Muscle of leg (tissue), 11 donors: ENCODE data around the gene OXTR. TPM values are rescaled to one million over a fixed set of nuclear protein-coding genes. Genes with fewer than 3 reads are reported as not detected.
A peak's percentile ranks its signal among the peaks of the same experiment; 100 is the strongest.

Experiments used
- DNase-seq: peaks from one replicate; pipeline ENCODE4 v3.0.0; 2013
- H3K27ac ChIP-seq: one replicate; pipeline ENCODE4 v1.5.1; 2013; ENCODE audit warnings: mild to moderate bottlenecking, low read length, control low read depth
- H3K27me3 ChIP-seq: one replicate; pipeline ENCODE4 v1.6.1; 2013; ENCODE audit warnings: low read length; ENCODE audit not compliant: control insufficient read depth, insufficient read depth
- H3K36me3 ChIP-seq: one replicate; pipeline ENCODE4 v1.6.1; 2013; ENCODE audit warnings: low read length; ENCODE audit not compliant: control insufficient read depth, insufficient read depth
- H3K4me1 ChIP-seq: one replicate; pipeline ENCODE4 v1.6.1; 2013; ENCODE audit warnings: low read length; ENCODE audit not compliant: control insufficient read depth, insufficient read depth
- H3K4me3 ChIP-seq: one replicate; pipeline ENCODE4 v1.5.1; 2013; ENCODE audit warnings: low read length, control low read depth
- H3K9me3 ChIP-seq: replicated peaks from 2 replicates; pipeline ENCODE4 v1.6.1; 2013; ENCODE audit warnings: low read depth, low read length; ENCODE audit not compliant: control insufficient read depth
- WGBS: methylation state at CpG from one replicate; pipeline ENCODE4 v1.1.5; 2013; ENCODE audit warnings: missing lambda C conversion rate; ENCODE audit not compliant: insufficient coverage; 5-methylcytosine and 5-hydroxymethylcytosine counted together
- polyA plus RNA-seq, 8 donors: library from polyadenylated mRNA; unstranded; fragments of 120-200 nt; gene quantifications; one replicate each; pipeline versions ENCODE4 v1.2.1 to v1.2.3, GENCODE V29; 2013; ENCODE audit warnings: inconsistent platforms in 1 of 8, low replicate concordance in 1 of 8; ENCODE audit not compliant: insufficient read length in 8 of 8, insufficient read depth in 1 of 8
- total RNA-seq: library from RNA; stranded (reverse); fragments of 120-200 nt; gene quantifications from one replicate; pipeline ENCODE4 v1.2.4, GENCODE V29; 2013

Gene OXTR
- total and polyA plus RNA-seq, 9 donors = 0.53 to 11.0 (median 6.4) TPM

DNA sequence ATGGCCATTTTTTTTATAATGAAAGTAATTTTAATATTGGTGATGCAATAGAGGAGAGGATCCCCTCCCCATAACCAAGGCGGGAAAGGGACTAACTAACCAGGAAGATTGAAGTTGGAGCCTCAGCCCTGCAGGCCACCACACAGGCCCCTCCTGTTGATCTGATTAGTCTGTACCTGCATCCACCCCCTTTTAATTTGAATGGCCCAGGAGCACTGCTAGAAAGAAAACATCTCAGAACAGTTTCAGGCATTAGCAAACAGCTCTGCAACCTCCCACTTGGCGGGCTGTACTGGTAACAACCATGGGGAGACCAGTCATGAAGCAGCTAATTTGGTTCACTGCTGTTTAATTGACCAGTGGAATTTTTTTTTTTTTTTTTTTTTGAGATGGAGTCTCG is 25.5 kb downstream of the OXTR start:
- no peaks in the 10 kb centered on the region for H3K9me3 ChIP-seq
- WGBS = no CpG with 5 or more reads among the region's 3 CpGs
- DNase-seq = no peak
- H3K4me3 ChIP-seq = no peak overlapping the region
- peaks cover 36% of the 10 kb centered on the region for H3K4me1 ChIP-seq
- no peak overlapping the region for H3K27ac ChIP-seq
- H3K36me3 ChIP-seq = peaks cover 29% of the 10 kb centered on the region
- H3K27me3 ChIP-seq = no peaks in the 10 kb centered on the region

DNA sequence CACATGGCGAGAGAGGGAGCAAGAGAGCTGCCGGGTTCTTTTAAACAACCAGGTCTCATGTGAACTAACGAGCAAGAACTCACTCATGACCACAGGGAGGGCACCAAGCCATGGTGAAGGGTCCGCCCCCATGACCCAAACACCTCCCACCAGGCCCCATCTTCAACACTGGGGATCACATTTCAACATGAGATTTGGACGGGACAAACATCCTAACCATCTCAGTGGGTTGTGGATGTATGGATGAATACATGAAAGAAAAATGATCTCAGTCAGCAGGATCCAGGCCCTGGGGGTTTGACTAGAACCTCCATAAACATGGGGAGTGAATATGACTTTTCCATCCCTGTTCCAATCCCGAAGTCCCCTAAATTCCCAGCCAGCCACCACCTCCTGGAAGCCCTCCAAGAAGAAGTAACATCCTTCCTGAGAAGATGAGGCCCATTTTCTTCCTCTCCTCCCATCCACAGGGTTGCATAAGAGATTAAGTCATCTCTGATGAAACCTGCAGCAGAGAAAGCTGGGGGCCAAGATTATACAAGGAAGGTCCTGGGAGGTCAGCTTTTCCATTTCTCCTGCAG is 26.3 kb downstream of the OXTR start:
- no peaks in the 10 kb centered on the region for H3K9me3 ChIP-seq
- no peaks in the 10 kb centered on the region for H3K27me3 ChIP-seq
- peaks cover 29% of the 10 kb centered on the region for H3K36me3 ChIP-seq
- no peak for DNase-seq
- H3K27ac ChIP-seq = no peak overlapping the region
- H3K4me1 ChIP-seq = peaks cover 41% of the 10 kb centered on the region
- 49% methylated on average over 2 of the region's 6 CpGs for WGBS
- H3K4me3 ChIP-seq = no peak overlapping the region

DNA sequence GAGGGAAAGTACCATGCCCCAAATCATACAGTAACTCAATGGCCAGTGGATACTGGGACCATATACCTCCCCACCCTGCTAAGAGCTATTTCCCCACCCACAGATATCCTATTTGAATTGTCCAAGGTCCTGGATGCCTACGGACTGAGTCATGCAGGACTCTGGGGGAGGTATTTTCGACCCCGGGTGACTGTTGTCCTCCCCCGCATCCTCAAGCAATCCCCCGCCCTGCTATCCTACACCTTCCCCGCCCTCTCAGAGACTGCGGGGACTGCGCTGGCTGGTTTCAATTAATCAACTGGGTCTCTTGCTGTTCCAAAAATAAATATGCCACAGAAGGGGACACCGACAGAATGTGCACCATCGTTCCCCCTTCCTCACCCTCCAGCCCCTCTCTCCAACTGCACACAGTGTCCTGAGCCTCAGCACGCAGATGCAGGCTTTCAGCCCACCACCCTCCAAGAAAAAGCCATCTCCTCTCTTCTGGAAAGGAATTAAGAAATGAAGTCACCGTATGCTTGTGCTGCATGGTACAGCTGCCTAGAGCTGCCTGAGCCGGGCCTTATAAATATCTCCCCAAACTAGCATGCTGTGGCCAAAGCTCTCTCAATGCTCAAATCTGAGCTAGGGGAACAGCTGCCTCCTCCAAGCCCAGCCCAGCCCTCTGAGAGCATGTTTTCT is 27.7 kb downstream of the OXTR start:
- Histone ChIP-seq H3K27me3 (no peaks in the 10 kb centered on the region), H3K27ac (peak overlapping the region; percentile 91), H3K4me1 (peaks cover 52% of the 10 kb centered on the region), H3K36me3 (peaks cover 24% of the 10 kb centered on the region), H3K4me3 (peak overlapping the region; percentile 4), H3K9me3 (no peaks in the 10 kb centered on the region)
- 2% methylated on average over 7 of the region's 13 CpGs for WGBS
- peak; percentile 71 for DNase-seq

DNA sequence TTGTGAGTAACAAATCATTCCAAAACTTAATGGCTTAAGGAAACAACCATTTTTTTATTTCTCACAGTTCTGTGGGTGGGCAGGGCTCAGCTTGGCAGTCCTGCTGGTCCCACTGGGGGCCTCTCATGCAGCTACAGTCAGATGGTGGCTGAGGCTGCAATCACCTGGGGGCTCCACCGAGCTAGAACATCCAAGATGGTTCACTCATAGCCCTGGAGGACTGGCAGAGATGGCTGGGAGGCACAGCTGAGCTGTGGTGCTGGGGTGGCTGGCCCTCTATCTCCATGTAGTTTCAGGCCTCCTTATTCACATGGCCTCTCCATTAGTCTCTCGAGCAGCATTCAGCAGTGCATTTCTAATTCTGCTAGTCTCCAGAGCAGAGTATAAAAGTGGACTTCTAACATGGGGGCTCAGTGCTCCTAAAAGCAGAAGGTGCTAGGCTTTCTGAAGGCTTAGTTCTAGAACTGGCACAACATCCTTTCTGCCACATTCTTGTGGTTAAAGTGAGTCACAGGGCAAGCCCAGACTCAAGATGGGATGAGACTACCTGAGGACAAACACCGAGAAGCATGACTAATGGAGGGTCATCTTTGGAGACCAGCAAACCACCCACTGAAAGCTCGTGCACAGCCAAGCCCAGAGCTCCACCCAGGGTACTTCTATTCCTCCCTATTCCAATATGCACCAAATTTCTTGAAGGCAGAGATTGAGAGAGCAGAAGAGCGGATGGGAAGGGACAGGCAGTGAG is 29.5 kb downstream of the OXTR start:
- Histone ChIP-seq H3K36me3 (peaks cover 12% of the 10 kb centered on the region), H3K27me3 (no peaks in the 10 kb centered on the region), H3K4me1 (peaks cover 53% of the 10 kb centered on the region), H3K4me3 (no peak overlapping the region), H3K27ac (peak overlapping the region; percentile 45), H3K9me3 (no peaks in the 10 kb centered on the region)
- 80% methylated on average over 1 of the region's 5 CpGs for WGBS
- no peak for DNase-seq

DNA sequence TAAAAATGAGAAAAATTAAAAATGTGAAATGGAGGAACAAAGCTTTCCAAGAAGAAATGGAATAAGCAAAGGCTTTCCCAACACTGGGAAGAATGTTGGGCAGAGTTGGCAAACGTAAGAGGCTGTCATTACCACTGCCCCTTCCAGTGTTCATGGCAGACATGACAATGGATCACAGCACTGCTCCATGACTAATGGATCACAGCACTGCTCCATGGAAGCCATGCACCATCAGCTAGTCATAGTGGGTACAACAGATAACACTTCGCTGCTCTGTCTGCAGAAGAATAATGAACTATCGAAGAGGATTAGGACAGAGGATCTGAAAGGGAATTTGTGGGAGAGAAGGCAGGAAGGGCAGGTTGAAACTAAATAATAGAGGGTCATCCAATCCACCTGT is 30.8 kb downstream of the OXTR start:
- H3K27ac ChIP-seq = no peak overlapping the region
- WGBS = 58% methylated on average over 2 of the region's 3 CpGs
- H3K4me3 ChIP-seq = no peak overlapping the region
- peaks cover 12% of the 10 kb centered on the region for H3K36me3 ChIP-seq
- no peaks in the 10 kb centered on the region for H3K9me3 ChIP-seq
- DNase-seq = no peak
- H3K4me1 ChIP-seq = peaks cover 62% of the 10 kb centered on the region
- no peaks in the 10 kb centered on the region for H3K27me3 ChIP-seq

DNA sequence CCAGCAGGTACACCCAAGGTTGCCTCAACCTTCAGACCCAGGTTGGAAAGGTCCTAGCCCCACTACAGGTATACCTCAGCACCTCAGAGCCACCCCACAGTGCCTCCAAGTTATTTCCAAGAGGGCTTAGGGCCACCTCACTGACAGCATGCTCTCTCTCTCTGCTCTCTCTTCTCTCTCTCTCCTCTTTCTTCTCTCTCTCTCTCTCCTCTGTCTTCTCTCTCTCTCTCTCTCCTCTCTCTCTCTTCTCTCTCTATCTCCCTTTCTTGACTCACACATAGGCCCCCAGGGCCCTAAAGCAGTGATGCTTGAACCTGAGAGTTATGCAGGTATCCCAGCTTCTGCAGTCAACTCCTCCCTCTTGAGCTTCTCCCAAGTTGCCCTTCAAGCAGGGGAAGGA is 31.6 kb downstream of the OXTR start:
- Histone ChIP-seq H3K27ac (peak overlapping the region; percentile 22), H3K4me3 (no peak overlapping the region), H3K36me3 (peaks cover 9% of the 10 kb centered on the region), H3K4me1 (peaks cover 63% of the 10 kb centered on the region), H3K27me3 (no peaks in the 10 kb centered on the region), H3K9me3 (no peaks in the 10 kb centered on the region)
- DNase-seq = no peak

DNA sequence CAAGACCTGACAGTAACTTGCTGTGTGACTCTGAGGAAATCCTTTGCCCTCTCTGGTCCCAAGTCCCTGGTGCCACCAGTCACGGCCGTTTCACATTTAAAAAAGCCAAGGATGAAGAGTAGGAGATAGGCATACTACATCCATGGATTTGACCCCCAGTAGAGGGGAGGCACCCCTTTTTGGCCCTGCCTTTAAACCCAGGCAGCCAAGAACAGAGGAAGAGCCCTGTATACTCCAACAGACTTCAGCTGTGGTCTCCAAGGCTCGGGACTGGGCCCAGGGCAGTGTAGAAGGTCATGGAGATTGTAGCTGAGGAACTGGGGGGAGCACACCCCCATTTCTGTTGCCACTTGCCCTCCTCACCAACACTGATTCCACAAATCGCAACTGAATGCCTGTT is 32.1 kb downstream of the OXTR start:
- H3K4me1 ChIP-seq = peaks cover 65% of the 10 kb centered on the region

DNA sequence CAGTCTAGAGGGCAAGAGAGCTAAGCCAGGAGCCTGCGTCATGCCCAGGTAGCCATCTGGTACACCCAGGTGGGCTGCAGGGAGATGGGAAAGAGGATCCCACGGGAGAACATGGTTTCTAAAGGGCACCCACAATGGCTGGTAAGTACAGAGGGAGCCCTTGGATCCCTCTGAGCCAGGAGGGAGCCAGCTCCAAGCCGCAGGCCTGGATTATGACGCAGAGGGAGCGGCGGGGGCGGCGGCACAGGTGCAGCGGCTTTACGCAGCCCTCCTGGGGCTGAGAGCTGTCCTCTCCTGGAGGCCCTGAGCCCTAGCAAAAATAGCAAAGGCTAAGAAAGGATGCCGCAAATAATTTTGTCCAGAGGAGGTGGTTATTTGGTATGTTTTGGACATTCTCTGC is 33.0 kb downstream of the OXTR start:
- Histone ChIP-seq H3K27me3 (no peaks in the 10 kb centered on the region), H3K4me1 (peaks cover 60% of the 10 kb centered on the region), H3K36me3 (peaks cover 9% of the 10 kb centered on the region), H3K27ac (peak overlapping the region; percentile 92), H3K4me3 (peak overlapping the region; percentile 61), H3K9me3 (no peaks in the 10 kb centered on the region)
- DNase-seq = no peak
- WGBS = 73% methylated on average over 8 of the region's 11 CpGs

More for the DNA sequence above, 32.1 kb downstream of the OXTR start:
- no peaks in the 10 kb centered on the region for H3K9me3 ChIP-seq
- peak overlapping the region; percentile 16 for H3K27ac ChIP-seq
- no peak for DNase-seq
- H3K36me3 ChIP-seq = peaks cover 9% of the 10 kb centered on the region
- no peak overlapping the region for H3K4me3 ChIP-seq
- no CpG with 5 or more reads among the region's 4 CpGs for WGBS
- no peaks in the 10 kb centered on the region for H3K27me3 ChIP-seq

DNA sequence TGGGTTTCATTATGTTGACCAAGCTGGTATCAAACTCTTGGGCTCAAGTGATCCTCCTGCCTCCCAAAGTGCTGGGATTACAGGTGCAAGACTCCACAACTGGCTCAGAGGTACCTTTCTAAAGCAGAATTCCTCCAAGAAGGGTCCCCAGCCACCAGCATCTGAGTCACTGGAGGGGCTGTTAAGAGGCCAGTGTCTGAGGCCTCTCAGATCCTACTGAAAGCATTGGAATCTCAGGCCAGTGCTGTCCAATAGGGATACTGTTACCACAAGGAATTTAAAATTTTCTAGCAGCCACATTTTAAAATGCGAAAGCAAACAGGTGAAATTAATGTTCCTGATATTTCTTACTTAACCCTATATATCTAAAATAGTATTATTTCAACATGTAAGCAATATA is 34.5 kb downstream of the OXTR start:
- Histone ChIP-seq H3K36me3 (peaks cover 4% of the 10 kb centered on the region), H3K4me1 (peaks cover 53% of the 10 kb centered on the region), H3K9me3 (no peaks in the 10 kb centered on the region), H3K27ac (peak overlapping the region; percentile 92), H3K4me3 (peak overlapping the region; percentile 61), H3K27me3 (no peaks in the 10 kb centered on the region)
- DNase-seq = no peak
- no CpG with 5 or more reads among the region's 1 CpG for WGBS

DNA sequence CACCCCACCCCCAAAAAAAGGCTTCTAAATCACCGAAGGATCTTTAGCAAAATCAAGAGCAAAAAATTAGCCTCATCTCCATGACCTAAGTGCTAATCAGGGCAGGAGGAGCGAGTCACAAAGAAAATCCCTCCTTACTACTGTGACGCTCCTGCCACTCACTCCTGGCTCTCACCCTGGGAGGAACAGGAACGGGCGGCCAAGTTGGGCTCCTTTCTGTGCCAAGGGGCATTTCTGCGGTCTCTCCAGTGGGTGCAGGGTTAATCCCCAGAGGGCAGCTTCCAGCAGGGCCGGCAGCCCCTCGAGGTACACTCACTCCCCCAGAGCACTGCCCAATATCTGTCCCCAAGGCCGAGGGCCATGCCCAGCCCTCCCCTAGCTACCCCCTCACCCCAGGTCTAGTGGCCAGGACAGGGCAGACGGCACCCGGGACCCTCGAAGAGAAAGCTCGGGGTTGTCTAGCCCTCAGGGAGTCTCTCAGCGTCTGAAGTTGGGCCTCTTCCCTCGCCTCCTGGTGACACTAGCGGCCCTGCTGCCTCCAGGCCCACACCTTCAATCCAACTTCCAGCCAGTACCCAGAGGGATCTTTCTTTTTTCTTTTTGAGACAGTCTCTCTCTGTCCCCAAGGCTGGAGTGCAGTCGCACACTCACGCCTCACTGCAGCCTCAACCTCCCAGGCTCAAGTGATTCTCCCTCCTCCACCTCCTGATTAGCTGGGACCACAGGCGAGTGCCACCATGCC is 35.1 kb downstream of the OXTR start:
- H3K27ac ChIP-seq = peak overlapping the region; percentile 92
- peaks cover 47% of the 10 kb centered on the region for H3K4me1 ChIP-seq
- no peaks in the 10 kb centered on the region for H3K9me3 ChIP-seq
- H3K4me3 ChIP-seq = peak overlapping the region; percentile 61
- WGBS = 72% methylated on average over 15 of the region's 19 CpGs
- no peaks in the 10 kb centered on the region for H3K36me3 ChIP-seq
- H3K27me3 ChIP-seq = no peaks in the 10 kb centered on the region
- DNase-seq = peak; percentile 28
